Ureter (tissue), 1 donor: ENCODE measurements around the gene RRAGC. TPM values are rescaled to one million over a fixed set of nuclear protein-coding genes. Genes with fewer than 3 reads are reported as not detected.

Source experiments
- total RNA-seq: library from RNA; stranded (reverse); gene quantifications from one replicate; pipeline ENCODE4 v1.2.4, GENCODE V29; 2023
- donor health status: DM: yes; HTN: yes; CAD: no.

The RRAGC gene
- total RNA-seq, 1 donor from 2014 or later, result 22.0 TPM

Other genes starting within 250 kb of the RRAGC start
- gene MYCBP, start 13.6 kb upstream of the RRAGC start, total RNA-seq, result 29.6 TPM
- 0.42 TPM for gene GJA9, start 21.8 kb upstream of the RRAGC start, total RNA-seq
- 19.3 TPM for gene RHBDL2, start 82.1 kb upstream of the RRAGC start, total RNA-seq
- 49.6 TPM for gene AKIRIN1, start 131.5 kb upstream of the RRAGC start, total RNA-seq
- 160 TPM for gene NDUFS5, start 166.6 kb upstream of the RRAGC start, total RNA-seq